GM18498 (cell line): ENCODE measurements around the gene SMIM12.

Experiments
- ATAC-seq: cut with Tn5 transposase; IDR thresholded peaks from one replicate; pipeline ENCODE4 v1.9.1; 2021; ENCODE audit warnings: mild to moderate bottlenecking, moderate library complexity; ENCODE audit not compliant: unreplicated experiment

SMIM12 gene

DNA sequence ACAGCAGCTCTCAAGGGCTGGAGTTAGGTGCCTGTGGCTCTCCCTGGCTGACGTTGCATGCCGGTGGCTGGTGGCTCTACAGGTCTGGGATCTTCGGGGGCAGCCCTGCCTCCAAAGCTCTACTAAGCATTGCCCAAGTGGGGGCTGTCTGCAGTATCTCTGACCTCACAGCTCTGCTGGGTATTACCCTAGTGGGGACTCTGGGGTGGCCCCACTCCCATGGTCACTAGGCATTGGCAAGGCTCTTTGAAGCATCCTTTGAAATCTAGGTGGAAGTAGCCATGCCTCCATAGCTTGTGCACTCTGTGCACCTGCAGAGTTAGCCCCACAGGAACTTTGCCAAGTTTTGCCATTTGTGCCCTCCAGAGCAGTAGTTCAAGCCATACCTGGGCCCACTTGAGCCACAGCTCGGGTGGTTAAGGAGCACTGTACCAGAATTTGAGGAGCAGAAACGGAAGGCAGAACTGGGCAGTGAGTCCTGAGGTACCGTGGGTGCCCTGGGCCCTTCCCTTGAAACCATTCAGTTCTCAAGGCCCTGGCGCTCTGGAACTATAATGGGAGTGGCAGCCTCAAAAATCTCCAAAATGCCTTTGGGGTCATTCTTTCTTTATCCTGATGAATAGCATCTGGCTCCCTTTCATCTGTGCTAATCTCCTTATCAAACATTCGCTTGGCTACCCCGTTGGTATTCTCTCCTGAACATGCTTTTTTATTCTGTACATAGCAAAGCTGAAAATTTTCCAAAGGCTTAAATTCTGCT, 51.3 kb downstream of the SMIM12 start:
- no peak for ATAC-seq

DNA sequence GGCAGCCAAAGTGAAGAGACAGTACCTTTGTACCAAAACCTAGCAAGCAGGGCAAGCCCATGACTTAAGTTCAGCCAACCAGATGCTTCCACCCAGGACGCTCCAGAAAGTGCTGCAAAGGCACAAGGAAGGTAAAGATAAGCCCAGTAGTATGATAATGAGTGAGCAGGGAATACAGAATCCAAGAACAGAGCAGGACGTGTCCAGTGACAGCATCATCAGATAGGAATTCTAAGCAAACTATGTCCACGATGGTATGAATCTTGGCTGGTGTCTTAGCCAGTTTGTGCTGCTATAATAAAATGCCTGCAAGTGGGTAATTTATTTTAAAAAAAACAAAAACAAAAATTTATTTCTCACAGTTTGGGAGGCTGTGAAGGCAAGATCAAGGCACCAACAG, 53.2 kb downstream of the SMIM12 start:
- ATAC-seq, result no peak

DNA sequence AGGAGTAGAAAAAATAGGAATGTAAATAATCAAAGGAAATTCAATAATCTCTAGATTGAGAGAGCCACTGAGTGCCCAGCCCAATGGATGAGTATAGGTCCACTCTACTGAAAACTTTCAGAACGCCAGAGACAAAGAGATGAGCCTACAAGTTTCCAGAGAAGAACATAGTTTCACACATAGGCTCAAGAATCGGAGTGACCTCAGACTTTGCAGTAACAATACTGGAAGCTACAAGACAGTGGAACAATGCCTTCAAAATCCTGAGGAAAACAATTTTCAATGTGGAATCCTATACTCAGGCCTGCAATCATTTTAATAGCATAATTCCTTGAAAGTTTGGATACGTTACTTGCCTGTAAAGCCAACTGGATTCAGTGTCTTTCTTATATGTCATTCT, 55.8 kb downstream of the SMIM12 start:
- ATAC-seq, result no peak
